ENCODE results near the gene THEMIS.
"Not testable (repeated sequence)": the region's sequence is repeated elsewhere in the genome, so short reads cannot be mapped to it uniquely, and the experiment has no call there.

Gene THEMIS

DNA sequence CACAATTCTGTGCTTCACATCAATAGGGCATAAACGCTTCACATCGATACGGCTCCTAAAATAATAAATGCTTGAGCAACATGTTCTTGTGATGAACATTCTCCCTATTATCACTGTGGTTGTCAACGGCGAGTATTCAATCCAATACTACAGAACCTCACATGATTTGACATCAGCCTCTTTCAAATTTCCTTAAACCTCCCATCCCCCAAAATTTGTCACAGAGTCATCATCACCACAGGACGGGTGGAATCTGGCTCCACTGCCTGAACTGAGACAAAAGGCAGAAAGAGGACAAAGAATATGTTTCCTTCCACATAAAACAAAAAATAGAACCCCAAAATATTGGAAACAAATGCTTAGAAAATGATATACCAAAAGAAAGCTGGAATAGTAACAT, 7.3 kb downstream of the THEMIS start:
- no peak overlapping the region for H3K27ac ChIP-seq
- TF ChIP-seq CTCF (IDR thresholded peaks at IDR 0.05) = no peak
- H3K4me3 ChIP-seq = no peak overlapping the region
- DNase-seq (ENCODE audit: low spot score) = no peak

- no peak for DNase-seq (ENCODE audit: low spot score)
- no peak overlapping the region for H3K27ac ChIP-seq
- TF ChIP-seq CTCF (IDR thresholded peaks at IDR 0.05) = no peak
- no peak overlapping the region for H3K4me3 ChIP-seq
These were observed 9.0 kb downstream of the THEMIS start for GRCh38 chr6:127891731-127892326.

- DNase-seq (ENCODE audit: low spot score) = no peak
- Histone ChIP-seq H3K27ac (no peak overlapping the region), H3K4me3 (no peak overlapping the region)
- no peak for TF ChIP-seq CTCF (IDR thresholded peaks at IDR 0.05)
These were observed 14.3 kb downstream of the THEMIS start for GRCh38 chr6:127886603-127887002.

- Histone ChIP-seq H3K27ac (no peak overlapping the region), H3K4me3 (no peak overlapping the region)
- no peak for TF ChIP-seq CTCF (IDR thresholded peaks at IDR 0.05)
- DNase-seq (ENCODE audit: low spot score) = no peak
These were observed 16.7 kb downstream of the THEMIS start for GRCh38 chr6:127884134-127884533.

- not testable (repeated sequence) for H3K4me3 ChIP-seq; H3K27ac ChIP-seq; DNase-seq (ENCODE audit: low spot score)
These were observed 18.9 kb downstream of the THEMIS start for GRCh38 chr6:127881949-127882348.

- DNase-seq (ENCODE audit: low spot score) = no peak
- Histone ChIP-seq H3K4me3 (no peak overlapping the region), H3K27ac (no peak overlapping the region)
- no peak for TF ChIP-seq CTCF (IDR thresholded peaks at IDR 0.05)
These were observed 20.4 kb downstream of the THEMIS start for GRCh38 chr6:127880429-127880828.

DNA sequence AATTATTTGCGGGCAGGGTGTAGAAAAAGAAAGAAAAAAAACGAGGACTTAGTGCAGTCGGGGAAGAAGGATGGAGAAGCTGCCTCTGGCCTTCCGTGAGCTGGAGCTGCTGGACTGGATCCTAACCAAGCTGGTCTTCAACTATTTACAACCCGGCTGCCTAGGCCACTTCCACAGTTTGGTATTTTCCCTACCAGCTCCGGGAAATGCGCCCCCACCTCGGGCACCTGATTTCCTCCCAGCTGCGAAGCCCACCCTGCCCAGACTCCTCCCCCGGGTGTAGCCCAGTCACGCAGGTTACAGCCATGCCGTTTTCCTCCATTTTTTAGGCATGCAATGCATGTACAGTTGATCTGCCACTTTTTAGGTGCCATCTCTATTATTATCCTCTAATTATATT, 21.2 kb downstream of the THEMIS start:
- TF ChIP-seq CTCF (IDR thresholded peaks at IDR 0.05) = no peak
- no peak for DNase-seq (ENCODE audit: low spot score)
- Histone ChIP-seq H3K4me3 (no peak overlapping the region), H3K27ac (no peak overlapping the region)

- Histone ChIP-seq H3K4me3 (no peak overlapping the region), H3K27ac (no peak overlapping the region)
- DNase-seq (ENCODE audit: low spot score) = no peak
- no peak for TF ChIP-seq CTCF (IDR thresholded peaks at IDR 0.05)
These were observed 22.7 kb downstream of the THEMIS start for GRCh38 chr6:127878115-127878514.

Data from coronary artery (tissue), 2 donors.